HEK293 (cell line): ENCODE results near the gene PPM1E.

Experiments
- CTCF ChIP-seq: fragments of 450-650 bp; formaldehyde crosslinking; IDR thresholded peaks from 2 replicates; pipeline ENCODE4 v1.5.1; 2016; ENCODE audit warnings: missing biosample characterization, missing genetic modification characterization
- PBX3 ChIP-seq: sonication (generic); formaldehyde crosslinking; IDR thresholded peaks from 2 replicates; pipeline ENCODE4 v1.8.1; 2022; ENCODE audit warnings: mild to moderate bottlenecking, moderate library complexity, missing genetic modification reagents
- PRDM4 ChIP-seq: fragments of 450-650 bp; formaldehyde crosslinking; IDR thresholded peaks from 2 replicates; pipeline ENCODE4 v1.5.1; 2017; ENCODE audit warnings: missing biosample characterization, missing genetic modification characterization
- ZBTB10 ChIP-seq: fragments of 450-650 bp; formaldehyde crosslinking; IDR thresholded peaks from 2 replicates; pipeline ENCODE4 v1.5.1; 2016; ENCODE audit warnings: missing biosample characterization, missing genetic modification characterization
- ZBTB7A ChIP-seq: fragments of 450-650 bp; formaldehyde crosslinking; IDR thresholded peaks from 2 replicates; pipeline ENCODE4 v1.5.1; 2016; ENCODE audit warnings: low read depth, missing biosample characterization, missing genetic modification characterization
- ZFP3 ChIP-seq: fragments of 450-650 bp; formaldehyde crosslinking; IDR thresholded peaks from 2 replicates; pipeline ENCODE4 v1.5.1; 2016; ENCODE audit warnings: low read depth, missing biosample characterization, missing genetic modification characterization
- ZNF366 ChIP-seq: fragments of 450-650 bp; formaldehyde crosslinking; conservative IDR thresholded peaks from 2 replicates; pipeline ENCODE4 v1.5.1; 2016; ENCODE audit warnings: missing biosample characterization, missing genetic modification characterization
- ZNF639 ChIP-seq: fragments of 450-650 bp; formaldehyde crosslinking; IDR thresholded peaks from 2 replicates; pipeline ENCODE4 v1.5.1; 2016; ENCODE audit warnings: missing biosample characterization, missing genetic modification characterization
- ZNF660 ChIP-seq: fragments of 450-650 bp; IDR thresholded peaks from 2 replicates; pipeline ENCODE4 v1.5.1; 2018; ENCODE audit warnings: missing biosample characterization, mild to moderate bottlenecking, missing genetic modification characterization

- TF ChIP-seq ZNF639 (tag by site-specific recombination) (no peak), CTCF (tag by site-specific recombination) (no peak), ZBTB7A (tag by site-specific recombination) (no peak), PBX3 (CRISPR knock-in tag) (no peak), ZBTB10 (tag by site-specific recombination) (no peak), ZNF366 (tag by site-specific recombination) (no peak), PRDM4 (tag by site-specific recombination) (no peak), ZFP3 (no peak), ZNF660 (tag by site-specific recombination) (no peak)
Measured at GRCh38 chr17:58870747-58871146, 115.1 kb downstream of the PPM1E start.
